Measurements from ENCODE around the gene DLL1.

DNA sequence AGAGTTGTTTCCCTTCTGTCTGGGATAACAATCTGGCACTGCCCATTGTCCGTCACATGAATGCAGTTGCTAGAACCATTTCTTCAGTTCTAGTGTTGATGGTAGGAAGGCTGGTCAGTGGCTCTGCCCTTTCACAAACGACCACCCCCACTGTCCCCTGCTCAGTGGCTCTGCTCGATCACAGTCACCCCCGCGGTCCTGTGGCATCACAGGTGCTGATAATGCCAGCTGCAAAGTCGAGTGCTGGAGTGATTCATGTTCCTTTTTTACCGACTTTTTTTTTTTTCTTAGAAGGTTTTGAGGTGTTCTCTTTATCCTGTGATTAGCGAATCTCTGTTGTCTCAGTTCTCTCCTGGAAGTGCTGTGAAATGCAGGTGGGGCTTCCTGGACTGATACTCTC lies 38.4 kb upstream of the DLL1 start:
- TF ChIP-seq, protein P1, sequence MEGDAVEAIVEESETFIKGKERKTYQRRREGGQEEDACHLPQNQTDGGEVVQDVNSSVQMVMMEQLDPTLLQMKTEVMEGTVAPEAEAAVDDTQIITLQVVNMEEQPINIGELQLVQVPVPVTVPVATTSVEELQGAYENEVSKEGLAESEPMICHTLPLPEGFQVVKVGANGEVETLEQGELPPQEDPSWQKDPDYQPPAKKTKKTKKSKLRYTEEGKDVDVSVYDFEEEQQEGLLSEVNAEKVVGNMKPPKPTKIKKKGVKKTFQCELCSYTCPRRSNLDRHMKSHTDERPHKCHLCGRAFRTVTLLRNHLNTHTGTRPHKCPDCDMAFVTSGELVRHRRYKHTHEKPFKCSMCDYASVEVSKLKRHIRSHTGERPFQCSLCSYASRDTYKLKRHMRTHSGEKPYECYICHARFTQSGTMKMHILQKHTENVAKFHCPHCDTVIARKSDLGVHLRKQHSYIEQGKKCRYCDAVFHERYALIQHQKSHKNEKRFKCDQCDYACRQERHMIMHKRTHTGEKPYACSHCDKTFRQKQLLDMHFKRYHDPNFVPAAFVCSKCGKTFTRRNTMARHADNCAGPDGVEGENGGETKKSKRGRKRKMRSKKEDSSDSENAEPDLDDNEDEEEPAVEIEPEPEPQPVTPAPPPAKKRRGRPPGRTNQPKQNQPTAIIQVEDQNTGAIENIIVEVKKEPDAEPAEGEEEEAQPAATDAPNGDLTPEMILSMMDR (IDR thresholded peaks at IDR 0.05), result no peak
- TF ChIP-seq POLR2A (IDR thresholded peaks at IDR 0.05), result no peak

Measured in body of pancreas (tissue), 4 donors.